Activated T-cell treated with anti-CD3 and anti-CD28 coated beads, Interleukin-2, amount 50 U/mL, for 1 hour (primary cell): ENCODE measurements around the gene C6orf47.

ENCODE experiments used
- DNase-seq: peaks from one replicate; pipeline ENCODE4 v3.0.0-alpha.2; 2020

C6orf47 gene

GRCh38 chr6:31687321-31687720 is 26.7 kb upstream of the C6orf47 start:
- no peak for DNase-seq

- DNase-seq, result no peak
Measured at GRCh38 chr6:31686483-31686882, 25.9 kb upstream of the C6orf47 start.

GRCh38 chr6:31683591-31683990 is 23.0 kb upstream of the C6orf47 start:
- no peak for DNase-seq

GRCh38 chr6:31681135-31681671 is 20.6 kb upstream of the C6orf47 start:
- peak; percentile 56 for DNase-seq

GRCh38 chr6:31680226-31681134 is 19.9 kb upstream of the C6orf47 start, which contains the start of gene LY6G5C:
TSS of gene LY6G5C (minus strand) at chr6:31681067. CDS start at chr6:31680373, 694 bp downstream.
- DNase-seq, result peak; percentile 65

GRCh38 chr6:31677955-31678354 is 17.4 kb upstream of the C6orf47 start:
- no peak for DNase-seq

- no peak for DNase-seq
Measured at GRCh38 chr6:31676904-31677303, 16.3 kb upstream of the C6orf47 start.

- DNase-seq, result no peak
Measured at GRCh38 chr6:31676322-31676903, 15.8 kb upstream of the C6orf47 start.

- no peak for DNase-seq
Measured at GRCh38 chr6:31669676-31670075, 9.1 kb upstream of the C6orf47 start, which contains the start of gene LY6G5B. TSS of gene LY6G5B (plus strand) at chr6:31669976. CDS start at chr6:31670951, 975 bp downstream.

- DNase-seq, result no peak
Measured at GRCh38 chr6:31666337-31666965, 5.9 kb upstream of the C6orf47 start.

GRCh38 chr6:31665501-31666336 is 5.1 kb upstream of the C6orf47 start, which contains the start of gene CSNK2B:
TSS of gene CSNK2B (plus strand) at chr6:31666080. CDS start at chr6:31666832, 752 bp downstream.
- peak; percentile 96 for DNase-seq

GRCh38 chr6:31664790-31665500 is 4.4 kb upstream of the C6orf47 start, which contains the start of gene GPANK1:
TSS of gene GPANK1 (minus strand) at chr6:31664997. CDS start at chr6:31664478, 519 bp downstream.
- peak; percentile 84 for DNase-seq

- no peak for DNase-seq
Measured at GRCh38 chr6:31663961-31664789, 3.6 kb upstream of the C6orf47 start.

- DNase-seq, result no peak
Measured at GRCh38 chr6:31663126-31663960, 2.8 kb upstream of the C6orf47 start.

GRCh38 chr6:31662124-31662723 is 1.6 kb upstream of the C6orf47 start:
- DNase-seq, result no peak

- no peak for DNase-seq
Measured at GRCh38 chr6:31661262-31662123, 915 bp upstream of the C6orf47 start.

- no peak for DNase-seq
Measured at GRCh38 chr6:31659649-31660380, 763 bp downstream of the C6orf47 start.
